Measurements from ENCODE around the gene FBXW9.
A peak's percentile ranks its signal among the peaks of the same experiment; 100 is the strongest.
"Not testable (repeated sequence)": the region's sequence is repeated elsewhere in the genome, so short reads cannot be mapped to it uniquely, and the experiment has no call there.

Gene FBXW9

DNA sequence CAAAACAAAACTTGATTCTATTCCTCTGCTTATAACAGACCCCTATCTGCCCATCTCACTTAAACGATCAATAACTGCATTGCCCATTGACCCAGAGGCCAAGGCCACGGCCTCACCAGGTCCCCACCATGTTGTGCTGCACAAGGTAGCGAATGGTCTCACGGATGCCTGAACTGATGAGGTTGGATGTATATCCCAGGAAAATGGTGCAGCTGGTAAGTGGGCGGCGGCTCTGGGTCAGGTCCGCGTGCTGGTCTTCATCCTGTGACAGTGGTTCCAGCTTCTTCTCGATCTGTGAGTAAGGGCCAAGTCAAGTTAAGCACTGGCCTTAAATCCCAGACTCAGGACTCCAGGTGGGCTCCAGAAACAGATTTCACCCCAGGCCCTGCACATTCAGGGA is 16.4 kb downstream of the FBXW9 start:
- DNase-seq (ENCODE audit: low read depth), result no peak

DNA sequence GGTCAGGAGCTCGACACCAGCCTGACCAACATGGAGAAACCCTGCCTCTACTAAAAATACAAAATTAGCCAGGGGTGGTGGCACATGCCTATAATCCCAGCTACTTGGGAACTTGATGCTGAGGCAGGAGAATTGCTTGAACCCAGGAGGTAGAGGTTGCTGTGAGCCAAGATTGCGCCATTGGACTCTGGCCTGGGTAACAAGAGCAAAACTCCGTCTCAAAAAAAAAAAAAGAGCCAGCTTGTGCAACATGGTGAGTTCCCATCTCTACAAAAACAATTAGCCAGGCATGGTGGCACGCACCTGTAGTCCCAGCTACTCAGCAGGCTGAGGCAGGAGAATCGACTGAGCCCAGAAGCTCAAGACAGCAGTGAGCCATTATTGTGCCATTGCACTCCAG is 18.4 kb downstream of the FBXW9 start:
- DNase-seq (ENCODE audit: low read depth), result not testable (repeated sequence)

DNA sequence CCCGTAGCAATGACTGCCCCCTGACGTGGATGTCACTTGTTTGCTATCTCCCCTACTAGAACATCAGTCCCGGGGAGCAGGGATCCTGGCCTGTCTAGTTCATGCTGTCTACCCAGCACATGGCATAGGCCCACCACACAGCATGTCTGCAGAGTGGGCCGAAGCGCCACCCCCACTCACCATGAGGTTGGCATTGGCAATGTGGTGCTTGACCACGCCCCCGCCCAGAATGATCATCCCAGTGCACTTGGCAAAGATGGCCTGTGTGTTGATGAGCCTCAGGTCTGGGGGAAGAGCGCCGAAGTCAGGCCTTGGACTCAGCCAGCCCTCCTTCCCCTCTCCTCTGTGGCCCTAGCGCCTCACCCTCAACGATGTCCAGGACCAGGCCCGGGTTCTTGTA is 19.5 kb downstream of the FBXW9 start:
- no peak for DNase-seq (ENCODE audit: low read depth)

DNA sequence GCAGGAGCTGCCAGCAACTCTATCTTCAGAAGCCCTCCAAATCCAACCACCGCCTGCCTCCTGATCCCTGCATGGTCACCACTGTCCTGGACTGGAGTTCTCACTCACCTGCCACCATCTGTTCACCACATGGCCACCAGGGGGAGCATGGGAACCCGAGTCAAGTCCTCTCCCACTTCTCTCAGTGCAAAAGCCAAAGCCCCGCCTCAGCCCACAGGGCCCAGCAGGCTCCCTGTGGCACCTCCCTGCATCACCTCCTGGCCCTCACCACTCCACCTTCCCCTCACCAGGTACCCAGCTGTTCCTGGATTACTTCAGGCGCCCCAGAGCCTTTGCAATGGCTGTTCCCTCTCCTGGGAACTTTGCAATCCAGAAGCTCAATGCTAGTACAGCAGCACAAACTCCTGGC is 20.0 kb downstream of the FBXW9 start:
- peak; percentile 84 for DNase-seq (ENCODE audit: low read depth)

DNA sequence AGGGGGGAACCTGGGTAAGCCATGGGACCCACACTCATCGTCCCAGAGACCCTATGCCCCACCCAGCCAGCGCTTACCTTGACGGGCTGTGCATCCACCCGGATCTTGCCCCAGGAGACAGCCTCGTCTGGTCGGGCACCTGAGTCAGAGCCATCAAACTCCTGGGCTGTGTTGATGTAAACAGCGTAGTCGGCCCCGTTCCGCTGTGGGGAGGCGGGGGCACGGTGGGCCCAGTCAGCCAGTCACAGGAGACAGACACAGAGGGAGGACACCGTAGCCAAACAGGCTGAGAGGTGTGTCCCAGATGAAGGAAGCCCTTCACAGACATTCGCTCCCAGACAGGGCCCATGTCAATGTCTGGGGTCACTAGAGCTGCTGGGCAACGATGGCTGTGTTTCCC is 20.5 kb downstream of the FBXW9 start:
- DNase-seq (ENCODE audit: low read depth), result no peak

DNA sequence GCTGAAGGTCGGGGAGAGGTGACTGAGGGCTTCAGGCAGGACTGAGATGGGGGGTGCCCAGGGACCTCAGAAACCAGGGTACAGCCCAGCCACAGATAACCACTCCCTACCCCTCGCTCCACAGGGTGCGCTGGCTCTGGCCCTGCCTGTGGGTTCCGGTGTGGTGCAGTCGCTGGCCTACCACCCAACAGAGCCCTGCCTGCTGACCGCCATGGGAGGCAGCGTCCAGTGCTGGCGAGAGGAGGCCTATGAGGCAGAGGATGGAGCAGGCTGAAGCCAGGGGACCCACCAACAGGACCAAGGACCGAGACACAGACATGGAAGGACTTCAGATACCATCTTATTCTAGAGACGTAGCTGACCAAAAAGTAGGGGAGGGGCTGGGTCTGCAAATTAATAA is 21.0 kb downstream of the FBXW9 start:
- no peak for DNase-seq (ENCODE audit: low read depth)

DNA sequence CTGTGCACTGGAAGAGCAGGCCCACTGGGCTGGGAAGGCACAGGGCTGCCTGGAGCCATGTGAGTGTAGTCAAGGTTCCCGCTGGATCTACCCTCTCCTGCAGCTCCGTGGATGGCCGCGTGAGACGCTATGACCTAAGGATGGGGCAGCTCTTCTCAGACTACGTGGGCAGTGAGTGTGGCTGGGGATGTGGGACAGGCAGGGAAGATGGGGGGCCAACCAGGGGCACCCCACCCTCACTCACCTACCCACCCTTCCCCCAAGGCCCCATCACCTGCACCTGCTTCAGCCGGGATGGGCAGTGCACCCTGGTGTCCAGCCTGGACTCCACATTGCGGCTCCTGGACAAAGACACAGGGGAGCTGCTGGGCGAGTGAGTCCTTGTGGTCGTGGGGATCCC is 23.7 kb downstream of the FBXW9 start:
- no peak for DNase-seq (ENCODE audit: low read depth)

DNA sequence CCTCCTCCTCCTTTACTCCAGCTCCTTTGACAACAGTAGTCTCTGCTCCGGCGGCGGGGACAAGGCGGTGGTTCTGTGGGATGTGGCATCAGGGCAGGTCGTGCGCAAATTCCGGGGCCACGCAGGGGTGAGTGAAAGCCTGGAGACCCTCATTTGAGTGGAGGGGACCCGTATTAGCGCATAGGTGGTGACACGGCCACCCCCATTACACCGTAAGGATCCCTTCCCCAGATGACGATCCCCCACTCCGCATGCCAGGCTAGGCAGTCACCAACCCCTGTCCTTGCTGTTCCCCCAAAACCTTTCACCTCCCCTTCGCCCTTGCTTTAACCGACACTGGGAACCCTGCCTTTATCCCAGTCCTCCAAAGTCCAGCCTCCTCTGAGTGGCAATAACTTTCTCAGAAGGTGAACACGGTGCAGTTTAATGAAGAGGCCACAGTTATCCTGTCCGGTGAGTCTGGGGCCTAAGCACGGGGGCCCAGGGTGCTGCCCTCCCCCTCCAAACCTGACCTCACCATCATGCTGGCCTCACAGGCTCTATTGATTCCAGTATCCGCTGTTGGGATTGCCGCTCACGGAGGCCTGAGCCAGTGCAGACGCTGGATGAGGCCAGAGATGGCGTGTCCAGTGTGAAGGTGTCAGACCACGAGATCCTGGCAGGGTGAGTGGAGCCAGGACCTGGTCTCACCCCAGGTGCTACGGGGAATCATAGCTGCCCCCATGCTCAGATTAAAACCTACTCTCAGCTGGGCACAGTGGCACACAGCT is 26.1 kb downstream of the FBXW9 start:
- no peak for DNase-seq (ENCODE audit: low read depth)

DNA sequence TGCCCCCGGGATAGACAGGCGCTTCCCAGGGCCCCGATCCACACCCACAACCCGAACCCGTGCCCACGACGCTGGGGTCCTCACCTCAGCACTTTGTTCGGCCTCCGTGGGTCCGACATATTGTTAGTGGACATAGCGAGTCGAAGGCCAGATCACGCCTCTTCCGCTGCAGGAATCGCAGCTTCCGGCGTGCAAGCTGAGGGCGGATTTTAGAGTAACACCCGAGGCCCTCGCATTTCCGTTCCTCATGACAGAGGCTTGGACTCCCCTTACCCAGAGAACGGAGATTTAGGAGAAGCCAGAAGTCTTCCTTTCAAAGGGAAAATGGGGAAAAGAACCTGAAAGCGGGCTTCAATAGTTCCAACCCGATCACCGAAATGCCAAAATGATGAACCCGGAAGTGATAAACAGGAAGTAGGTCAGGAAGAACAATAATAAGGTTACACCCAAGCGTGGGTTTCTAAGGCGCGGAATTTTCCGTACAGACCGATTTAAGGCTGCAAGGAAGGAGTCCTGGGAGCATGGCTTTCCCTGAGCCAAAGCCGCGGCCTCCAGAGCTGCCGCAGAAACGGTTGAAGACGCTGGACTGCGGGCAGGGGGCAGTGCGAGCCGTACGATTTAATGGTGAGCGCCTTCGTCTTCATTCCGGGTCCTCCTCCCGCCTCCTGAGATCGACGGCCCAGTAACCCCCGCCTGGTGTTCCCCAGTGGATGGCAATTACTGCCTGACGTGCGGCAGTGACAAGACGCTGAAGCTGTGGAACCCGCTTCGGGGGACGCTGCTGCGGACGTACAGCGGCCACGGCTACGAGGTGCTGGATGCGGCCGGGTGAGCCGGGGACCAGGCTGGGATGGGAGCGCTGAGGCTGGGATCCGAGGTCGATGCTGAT is 26.9 kb downstream of the FBXW9 start:
- peak; percentile 57 for DNase-seq (ENCODE audit: low read depth)

DNA sequence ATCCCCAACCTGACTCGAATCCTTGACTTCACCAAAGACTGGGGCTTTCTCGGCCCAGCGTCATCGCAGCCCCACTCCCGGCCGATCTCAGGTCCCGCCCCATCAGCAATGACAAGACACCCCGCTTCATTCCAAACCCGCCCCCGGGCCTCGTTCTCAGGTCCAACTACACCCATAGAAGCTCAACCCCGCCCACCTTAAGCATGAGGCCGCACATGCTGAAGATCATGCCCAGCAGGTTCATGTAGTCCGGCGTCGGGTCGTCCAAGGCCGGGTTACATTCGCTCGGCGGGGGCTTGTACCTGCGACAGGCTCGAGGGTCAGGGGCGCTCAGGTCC is 27.5 kb downstream of the FBXW9 start:
- peak; percentile 34 for DNase-seq (ENCODE audit: low read depth)

DNA sequence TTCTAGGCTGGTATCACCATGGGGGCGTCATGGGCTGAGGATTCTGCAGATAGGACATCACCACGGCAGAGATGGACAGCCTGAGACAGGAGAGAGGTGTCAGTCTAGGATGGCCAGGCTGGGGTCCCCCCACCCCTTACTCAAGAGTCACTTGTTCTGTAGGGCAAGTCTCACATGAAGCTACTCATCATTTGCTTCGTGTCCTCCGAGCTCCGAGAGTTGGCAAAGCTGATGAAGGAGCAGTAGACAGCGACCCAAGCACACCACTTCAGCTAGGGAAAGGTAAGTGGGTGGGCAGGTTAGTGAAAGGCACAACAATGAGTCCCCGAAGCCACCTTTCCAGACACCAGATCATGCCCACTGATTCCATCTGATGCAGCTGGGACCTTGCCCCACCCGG is 28.1 kb downstream of the FBXW9 start:
- no peak for DNase-seq (ENCODE audit: low read depth)

DNA sequence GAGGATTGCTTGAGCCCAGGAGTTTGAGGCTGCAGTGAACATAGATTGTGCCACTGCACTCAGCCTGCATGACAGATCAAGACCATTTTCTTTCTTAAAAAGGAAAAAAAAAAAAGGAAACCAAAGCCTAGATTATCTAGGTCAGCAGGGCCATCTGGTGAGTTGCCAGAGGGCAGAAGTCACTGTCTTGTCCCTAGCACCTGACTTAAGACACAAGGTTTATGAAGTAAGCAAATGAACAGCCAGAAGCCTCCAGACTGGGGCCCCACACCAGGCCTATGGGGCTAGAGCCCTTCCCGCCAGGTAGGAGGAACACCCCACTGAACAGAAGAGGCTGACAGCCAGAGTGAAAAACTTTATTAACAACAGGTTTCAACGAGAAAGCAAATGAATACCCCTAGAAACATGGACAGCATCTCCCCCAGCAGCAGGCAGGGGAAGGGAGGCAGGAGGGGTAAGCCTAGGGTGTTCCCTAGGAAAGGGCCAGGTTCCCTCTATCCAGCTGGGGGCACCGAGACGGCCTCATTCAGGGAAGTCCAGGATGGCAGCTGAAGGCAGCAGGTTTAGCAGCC is 28.6 kb downstream of the FBXW9 start:
- DNase-seq (ENCODE audit: low read depth), result no peak

DNA sequence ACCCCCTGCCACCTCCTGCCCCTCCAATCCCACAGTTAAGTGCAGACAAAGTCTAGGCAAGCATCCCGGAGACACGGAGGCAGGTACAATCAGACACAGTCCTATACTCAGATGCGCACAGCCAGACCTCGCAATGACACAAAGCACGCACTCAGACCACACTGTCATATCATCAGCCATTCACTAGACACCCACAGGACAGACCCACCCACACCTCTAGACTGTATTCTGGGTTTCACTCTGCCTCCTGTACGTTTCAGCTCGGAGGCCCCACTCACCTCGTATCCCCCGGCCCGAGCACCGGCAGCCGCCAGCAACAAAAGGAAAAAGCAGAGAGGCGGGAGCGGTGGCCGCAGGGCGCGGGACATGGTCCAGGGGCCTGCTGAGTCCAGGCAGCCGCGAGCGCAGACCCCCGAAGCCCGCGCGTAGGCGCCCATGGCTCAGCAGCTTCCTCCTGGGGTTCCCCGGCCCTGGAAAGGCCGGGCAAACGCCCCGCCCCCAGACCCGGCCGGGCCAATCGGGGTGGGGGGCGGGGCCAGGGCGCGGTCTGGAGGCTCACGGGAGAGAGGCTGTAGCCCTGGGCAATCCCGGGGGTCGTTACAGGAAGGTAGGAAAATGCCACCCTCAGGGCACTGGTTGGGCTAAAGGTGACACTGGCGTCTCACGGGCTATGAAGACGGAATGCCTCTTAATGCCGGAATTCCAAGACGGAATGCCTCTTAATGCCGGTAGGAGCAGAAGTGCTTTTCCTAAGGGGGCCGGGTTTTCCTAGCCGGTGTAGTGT is 30.0 kb downstream of the FBXW9 start, which contains the start of the genes MAN2B1 and WDR83:
TSS of gene MAN2B1 (minus strand) at position 478 of the 784 bp plus-strand sequence. CDS start at position 437, 41 bp downstream.
TSS of gene WDR83 (plus strand) at position 543 of the 784 bp plus-strand sequence. CDS start 2,984 bp downstream, outside the sequence.
- peak; percentile 54 for DNase-seq (ENCODE audit: low read depth)

DNA sequence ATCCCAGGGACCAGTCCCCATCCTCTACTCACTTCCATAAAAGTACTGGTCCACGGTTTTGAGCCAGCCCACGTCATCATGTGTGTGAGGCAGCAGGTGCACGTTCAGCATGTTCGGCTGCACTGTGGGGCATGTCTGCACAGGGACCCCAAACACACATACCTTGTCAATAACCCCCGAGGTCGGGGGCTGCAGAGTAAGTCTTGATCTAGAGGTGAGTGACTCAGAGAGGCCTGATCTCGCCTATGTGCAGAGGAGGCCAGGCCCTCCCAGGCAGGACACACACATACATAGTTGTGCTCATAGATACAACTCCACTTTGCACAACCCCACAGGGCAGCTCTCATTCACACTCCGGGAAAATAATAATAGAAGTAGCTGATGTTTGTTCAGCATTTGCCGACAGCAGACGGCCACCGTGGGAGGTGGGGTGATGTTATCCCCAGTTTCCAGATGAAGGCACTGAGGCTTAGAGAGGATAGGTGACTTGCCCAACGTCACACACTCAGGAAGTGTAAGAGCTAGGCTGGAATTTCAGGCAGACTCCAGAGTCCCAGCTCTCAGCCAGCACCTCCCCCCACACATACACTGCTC is 30.7 kb downstream of the FBXW9 start:
- no peak for DNase-seq (ENCODE audit: low read depth)

DNA sequence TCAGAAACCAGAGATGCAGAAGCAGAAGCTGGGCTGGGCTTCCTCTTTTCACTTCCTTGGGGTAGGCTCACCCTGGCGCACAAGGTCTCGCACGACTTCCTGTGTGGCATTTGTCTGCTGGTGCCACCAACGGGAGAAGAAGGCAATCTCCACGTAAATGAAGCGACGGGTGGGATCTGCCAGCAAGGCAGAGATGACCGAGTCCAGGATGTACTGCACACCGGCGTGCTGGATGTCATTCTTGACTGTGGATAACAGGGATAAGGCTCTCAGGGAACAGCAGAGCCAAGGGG is 31.2 kb downstream of the FBXW9 start:
- DNase-seq (ENCODE audit: low read depth), result no peak

DNA sequence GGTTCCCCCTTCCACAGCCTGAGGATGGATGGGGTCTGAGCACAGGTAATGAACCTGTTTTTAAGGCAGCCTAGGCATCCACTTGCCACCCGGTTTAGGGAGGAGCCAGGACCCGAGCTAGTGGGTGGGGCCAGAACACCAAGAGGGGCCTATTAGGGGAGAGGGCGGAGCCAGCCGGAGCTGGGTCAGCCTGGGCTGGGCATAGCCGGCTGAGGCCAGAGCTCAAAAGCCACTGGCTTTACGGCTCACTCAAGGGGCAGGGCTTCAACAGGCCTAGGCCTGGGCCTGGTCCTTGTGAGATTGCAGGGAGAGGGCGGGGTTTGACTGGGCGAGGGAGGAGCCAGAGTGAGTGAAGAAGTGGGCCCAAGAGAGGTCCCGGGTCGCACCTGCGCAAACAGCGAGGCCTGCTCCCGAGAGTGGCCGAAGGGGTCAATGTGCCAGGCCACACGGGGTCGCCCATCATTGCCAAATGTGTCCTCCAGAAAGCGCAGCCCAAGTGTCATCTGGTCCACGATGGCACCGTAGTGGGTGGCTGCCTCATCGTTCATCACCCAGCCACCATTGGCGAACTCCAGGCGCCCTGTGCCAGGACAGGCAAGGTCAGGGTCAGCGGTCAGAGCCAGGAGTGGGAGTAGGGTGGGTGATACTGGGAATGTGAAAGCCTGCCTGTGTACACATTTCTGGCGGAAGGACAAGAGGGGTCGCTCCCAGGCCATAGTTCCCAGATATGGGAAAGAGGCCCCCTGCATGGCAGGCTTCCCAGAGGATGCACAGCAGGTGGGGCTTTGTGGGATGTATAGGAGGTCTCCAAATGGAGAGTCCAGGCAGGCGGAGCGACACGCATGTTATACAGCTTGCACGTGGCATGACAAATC is 31.8 kb downstream of the FBXW9 start:
- DNase-seq (ENCODE audit: low read depth), result no peak

DNA sequence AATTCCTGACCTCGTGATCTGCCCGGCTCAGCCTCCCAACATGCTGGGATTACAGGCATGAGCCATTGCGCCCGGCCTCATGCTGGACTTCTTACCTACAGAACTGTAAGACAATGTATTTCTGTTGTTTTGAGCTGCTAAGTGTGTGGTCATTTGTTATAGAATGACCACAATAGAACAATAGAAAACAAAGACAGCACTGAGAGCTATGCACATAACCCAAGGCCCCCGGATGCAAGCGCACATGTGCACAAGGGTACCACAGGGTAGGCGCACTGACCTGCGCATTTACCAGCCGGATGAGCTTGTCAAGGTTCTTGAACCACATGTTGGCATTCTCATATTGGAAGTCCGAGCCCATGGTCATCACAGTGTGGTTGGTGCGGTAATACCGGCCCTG is 35.5 kb downstream of the FBXW9 start:
- DNase-seq (ENCODE audit: low read depth), result no peak

DNA sequence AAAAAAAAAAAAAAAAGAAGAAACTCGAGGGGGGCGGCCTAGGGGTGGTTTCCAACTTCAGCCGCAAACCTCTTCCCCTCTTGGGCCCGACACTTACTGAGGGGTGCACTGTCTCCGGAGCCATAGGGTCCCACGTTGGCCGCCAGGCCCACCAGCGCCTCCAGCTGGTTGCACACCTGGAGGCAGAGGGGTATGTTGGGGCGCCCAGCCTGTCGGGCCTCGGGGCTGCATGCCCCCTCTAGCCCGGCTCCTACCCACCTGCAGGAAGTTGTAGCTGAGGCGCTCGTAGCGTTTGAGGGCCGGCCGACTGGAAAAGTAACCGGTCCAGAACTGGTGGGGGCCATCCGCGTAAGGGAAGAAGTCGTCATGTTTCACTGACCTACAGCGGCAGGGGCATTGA is 38.5 kb downstream of the FBXW9 start:
- no peak for DNase-seq (ENCODE audit: low read depth)

DNA sequence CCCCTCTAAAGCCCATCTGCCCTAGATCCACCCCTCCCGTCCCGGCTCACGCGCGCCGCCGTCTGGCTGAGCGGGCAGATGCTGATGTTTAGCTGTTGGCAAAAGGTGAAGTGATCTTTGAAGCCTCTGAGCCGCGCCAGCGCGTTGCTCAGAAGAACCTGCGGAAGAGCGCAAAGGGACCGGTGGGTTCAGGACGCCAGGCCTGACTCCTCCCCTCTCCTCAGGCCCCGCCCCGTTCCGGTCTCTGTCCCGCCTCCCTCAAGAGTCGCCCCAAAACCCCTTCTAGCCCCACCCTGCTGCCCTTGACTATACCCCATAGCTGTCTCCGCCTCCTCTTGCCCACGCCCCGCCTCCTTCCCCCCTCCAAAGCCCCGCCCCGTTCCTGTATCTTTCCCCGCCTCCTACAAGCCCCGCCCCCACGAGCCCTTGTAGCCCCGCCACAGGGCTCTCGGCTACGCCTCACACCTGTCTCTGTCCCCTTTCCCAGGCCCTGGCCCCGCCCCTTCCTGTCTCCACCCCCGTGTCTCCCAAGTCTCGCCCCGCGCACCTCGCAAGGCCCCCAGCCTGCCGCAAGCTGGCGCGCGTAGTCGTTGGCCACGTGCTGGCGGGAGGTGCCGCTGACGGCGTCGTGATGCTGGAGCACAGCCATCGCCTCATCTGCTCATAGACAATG is 39.4 kb downstream of the FBXW9 start:
- DNase-seq (ENCODE audit: low read depth), result no peak

DNA sequence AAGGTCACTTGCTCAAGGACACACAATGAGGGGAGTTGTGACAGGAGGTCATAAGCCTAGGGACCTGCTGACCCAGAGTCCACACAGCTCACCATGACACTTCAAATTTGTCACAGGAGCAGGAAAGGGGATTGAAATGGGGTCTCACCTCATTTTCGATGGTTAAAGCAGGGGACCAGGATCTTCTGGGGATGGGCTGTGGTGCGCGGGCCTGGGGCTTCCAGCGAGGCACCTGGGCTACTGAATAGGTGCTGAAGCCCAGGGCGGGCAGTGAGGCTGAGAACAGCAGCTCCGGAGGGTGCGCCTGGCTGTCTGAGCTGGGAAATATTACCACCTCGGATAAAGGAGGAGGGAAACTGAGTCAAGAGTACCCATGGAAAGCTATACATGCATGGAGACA is 40.9 kb downstream of the FBXW9 start:
- no peak for DNase-seq (ENCODE audit: low read depth)

Measured in stimulated activated CD8-positive, alpha-beta memory T cell treated with anti-CD3 and anti-CD28 coated beads, Interleukin-15, amount 100 ng/mL, for 1 hour (primary cell).